Activated naive CD4-positive, alpha-beta T cell treated with Interleukin-2 at 50 U/mL for 16 hours (primary cell): Measurements from ENCODE around the gene C16orf89.
"Not testable (repeated sequence)": the region's sequence is repeated elsewhere in the genome, so short reads cannot be mapped to it uniquely, and the experiment has no call there.

Experiments used
- DNase-seq: peaks from one replicate; pipeline ENCODE4 v3.0.0-alpha.2; 2020

The C16orf89 gene

GRCh38 chr16:5059386-5060072 is 6.2 kb downstream of the C16orf89 start:
- DNase-seq, result no peak

- DNase-seq, result no peak
Observed at GRCh38 chr16:5058476-5058875, 7.3 kb downstream of the C16orf89 start.

- peak; percentile 34 for DNase-seq
Observed at GRCh38 chr16:5056352-5056751, 9.4 kb downstream of the C16orf89 start.

GRCh38 chr16:5054876-5055865 is 10.6 kb downstream of the C16orf89 start:
- DNase-seq, result no peak

GRCh38 chr16:5046914-5047313 is 18.8 kb downstream of the C16orf89 start:
- DNase-seq, result no peak

GRCh38 chr16:5045499-5046115 is 20.1 kb downstream of the C16orf89 start:
- DNase-seq, result no peak

GRCh38 chr16:5044581-5044980 is 21.2 kb downstream of the C16orf89 start:
- DNase-seq, result not testable (repeated sequence)

- no peak for DNase-seq
Observed at GRCh38 chr16:5044011-5044540, 21.7 kb downstream of the C16orf89 start.

- no peak for DNase-seq
Observed at GRCh38 chr16:5042574-5043171, 23.1 kb downstream of the C16orf89 start.

- DNase-seq, result no peak
Observed at GRCh38 chr16:5041600-5042133, 24.1 kb downstream of the C16orf89 start.

- no peak for DNase-seq
Observed at GRCh38 chr16:5040451-5040850, 25.3 kb downstream of the C16orf89 start.

- DNase-seq, result no peak
Observed at GRCh38 chr16:5036228-5037156, 29.3 kb downstream of the C16orf89 start.

- no peak for DNase-seq
Observed at GRCh38 chr16:5035909-5036227, 29.9 kb downstream of the C16orf89 start.

- DNase-seq, result no peak
Observed at GRCh38 chr16:5034167-5034523, 31.6 kb downstream of the C16orf89 start.

- peak; percentile 85 for DNase-seq
Observed at GRCh38 chr16:5033256-5034166, 32.2 kb downstream of the C16orf89 start, which contains the start of gene NAGPA. Gene NAGPA, minus strand, starts transcription at chr16:5033935. Its CDS starts 21 bp downstream, at chr16:5033914.

GRCh38 chr16:5032748-5033167 is 33.0 kb downstream of the C16orf89 start:
- DNase-seq, result no peak

- no peak for DNase-seq
Observed at GRCh38 chr16:5031601-5032000, 34.2 kb downstream of the C16orf89 start.

GRCh38 chr16:5030251-5030870 is 35.4 kb downstream of the C16orf89 start:
- DNase-seq, result no peak

GRCh38 chr16:5028950-5029475 is 36.7 kb downstream of the C16orf89 start:
- no peak for DNase-seq
